Activated CD8-positive, alpha-beta T cell treated with anti-CD3 and anti-CD28 coated beads for 36 hours (primary cell): Measurements from ENCODE around the gene EXTL1. TPM values are rescaled to one million over a fixed set of nuclear protein-coding genes. Genes with fewer than 3 reads are reported as not detected.

Experiments used
- ATAC-seq: fragments of 200-7000 bp; cut with Tn5 transposase; one replicate; pipeline ENCODE4 v1.10.0; 2021; ENCODE audit warnings: mild to moderate bottlenecking, moderate library complexity
- CTCF ChIA-PET: fragments of 350-600 bp; sonication (Branson Sonifier 250); formaldehyde crosslinking; loops from one replicate; lab custom pipeline; 2021; ENCODE audit warnings: antibody characterized with exemption; lab: Charles Lee
- POLR2A ChIA-PET: fragments of 350-600 bp; sonication (Branson Sonifier 250); formaldehyde crosslinking; loops from one replicate; lab custom pipeline; 2021; ENCODE audit warnings: antibody characterized with exemption; lab: Charles Lee
- DNase-seq: peaks from one replicate; pipeline ENCODE4 v3.0.0-alpha.2; 2020
- H3K27ac Mint-ChIP-seq: one replicate; pipeline ENCODE4 v1.8.0; 2021; ENCODE audit warnings: mild to moderate bottlenecking, mixed read lengths
- H3K27me3 Mint-ChIP-seq: one replicate; pipeline ENCODE4 v1.8.0; 2021; ENCODE audit warnings: mixed read lengths
- H3K36me3 Mint-ChIP-seq: one replicate; pipeline ENCODE4 v1.8.0; 2021; ENCODE audit warnings: low read depth, mixed read lengths
- H3K4me1 Mint-ChIP-seq: one replicate; pipeline ENCODE4 v1.8.0; 2021; ENCODE audit warnings: low read depth, mixed read lengths
- H3K4me3 Mint-ChIP-seq: one replicate; pipeline ENCODE4 v1.8.0; 2021; ENCODE audit warnings: mild to moderate bottlenecking, moderate library complexity, mixed read lengths
- H3K9me3 Mint-ChIP-seq: one replicate; pipeline ENCODE4 v1.8.0; 2021; ENCODE audit warnings: mixed read lengths
- intact Hi-C: fragments of 100-400 bp; cut with micrococcal nuclease; formaldehyde crosslinking; loops from one replicate; pipeline ENCODE4 v1.10.0; 2022
- total RNA-seq, 2 experiments: library from RNA; stranded (reverse); gene quantifications; one replicate each; pipeline ENCODE4 v1.2.3, GENCODE V29; 2021
- TF ChIP-seq, protein P1 (sequence below): fragments of 200-600 bp; IDR thresholded peaks from one replicate; pipeline ENCODE4 v1.8.0; 2022; ENCODE audit warnings: antibody characterized with exemption, mild to moderate bottlenecking

EXTL1 gene
- total RNA-seq, 2 experiments from 2014 or later, result not detected

DNA sequence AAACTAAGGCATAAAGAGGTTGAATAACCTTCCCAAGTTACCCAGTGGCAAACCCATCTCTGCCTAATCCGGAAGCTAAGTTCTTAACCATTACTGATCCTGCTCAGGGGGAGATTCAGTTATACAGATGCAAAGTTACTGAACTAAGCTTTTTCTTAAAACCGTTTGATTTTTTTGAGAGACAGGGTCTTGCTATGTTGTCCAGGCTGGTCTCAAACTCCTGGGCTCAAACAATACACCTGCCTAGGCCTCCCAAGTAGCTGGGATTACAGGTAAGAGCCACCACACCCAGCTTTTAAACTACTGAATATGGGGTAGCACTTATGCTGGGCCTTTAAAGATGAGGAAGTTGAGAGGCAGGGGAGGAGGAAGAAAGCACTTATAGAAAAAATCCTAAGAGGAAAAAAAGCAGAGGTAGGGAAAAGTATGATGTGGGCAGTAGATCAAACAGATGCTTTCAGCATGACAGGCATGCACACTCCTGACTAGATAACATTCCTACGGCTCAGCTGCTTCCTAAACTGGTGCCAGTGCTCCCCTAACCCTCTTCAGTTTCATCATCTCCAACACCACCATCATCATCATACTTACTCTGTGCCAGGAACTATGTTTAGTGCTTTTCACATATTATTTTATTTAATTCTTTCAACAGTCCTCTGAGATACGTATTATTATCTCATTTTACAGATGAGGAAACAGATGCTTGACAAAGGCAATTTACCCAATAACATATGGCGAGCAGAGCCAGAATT lies 29.5 kb upstream of the EXTL1 start:
- ChIA-PET POLR2A (interaction anchor here (1.0 to 4.5 kb wide), 6 partner anchors 9 to 98 kb away, joined by 3 to 26 read pairs (median 3); no protein-coding TSS in a partner anchor), CTCF (interaction anchor here (0.6 to 1.3 kb wide), 2 partner anchors 97 to 99 kb away, joined by 3 to 12 read pairs; no protein-coding TSS in a partner anchor)
- Mint-ChIP-seq H3K9me3 (no peaks in the 10 kb centered on the region), H3K4me3 (no peak overlapping the region), H3K27me3 (no peaks in the 10 kb centered on the region), H3K27ac (peak overlapping the region; percentile 33), H3K4me1 (peaks cover 52% of the 10 kb centered on the region), H3K36me3 (peaks cover 17% of the 10 kb centered on the region)
- TF ChIP-seq, protein P1, sequence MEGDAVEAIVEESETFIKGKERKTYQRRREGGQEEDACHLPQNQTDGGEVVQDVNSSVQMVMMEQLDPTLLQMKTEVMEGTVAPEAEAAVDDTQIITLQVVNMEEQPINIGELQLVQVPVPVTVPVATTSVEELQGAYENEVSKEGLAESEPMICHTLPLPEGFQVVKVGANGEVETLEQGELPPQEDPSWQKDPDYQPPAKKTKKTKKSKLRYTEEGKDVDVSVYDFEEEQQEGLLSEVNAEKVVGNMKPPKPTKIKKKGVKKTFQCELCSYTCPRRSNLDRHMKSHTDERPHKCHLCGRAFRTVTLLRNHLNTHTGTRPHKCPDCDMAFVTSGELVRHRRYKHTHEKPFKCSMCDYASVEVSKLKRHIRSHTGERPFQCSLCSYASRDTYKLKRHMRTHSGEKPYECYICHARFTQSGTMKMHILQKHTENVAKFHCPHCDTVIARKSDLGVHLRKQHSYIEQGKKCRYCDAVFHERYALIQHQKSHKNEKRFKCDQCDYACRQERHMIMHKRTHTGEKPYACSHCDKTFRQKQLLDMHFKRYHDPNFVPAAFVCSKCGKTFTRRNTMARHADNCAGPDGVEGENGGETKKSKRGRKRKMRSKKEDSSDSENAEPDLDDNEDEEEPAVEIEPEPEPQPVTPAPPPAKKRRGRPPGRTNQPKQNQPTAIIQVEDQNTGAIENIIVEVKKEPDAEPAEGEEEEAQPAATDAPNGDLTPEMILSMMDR, result no peak
- ATAC-seq (no peak), DNase-seq (no peak)
- intact Hi-C loops, result no loop called here

DNA sequence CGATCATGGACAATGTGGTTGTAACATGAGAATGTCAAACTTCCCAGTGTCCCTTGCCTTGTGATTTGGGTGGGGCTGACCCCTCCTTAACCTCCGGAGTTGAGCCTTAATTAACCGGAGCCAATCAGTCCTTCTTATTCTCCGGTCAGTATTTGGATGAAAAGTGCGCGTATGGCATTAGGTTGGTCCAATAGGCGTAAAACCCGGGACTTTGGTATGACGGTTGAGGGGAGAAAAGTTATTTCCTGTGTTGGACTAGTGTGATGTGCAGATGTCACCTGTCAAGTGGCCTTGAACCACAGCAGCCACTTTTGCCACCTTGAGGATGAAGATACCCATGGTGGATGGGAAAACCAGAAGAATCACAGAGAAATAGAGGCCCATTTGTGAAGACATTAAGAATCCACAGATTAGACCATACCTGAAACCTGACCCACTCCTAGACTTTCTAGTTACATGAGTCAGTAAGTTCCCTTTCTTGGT lies 28.8 kb upstream of the EXTL1 start:
- ATAC-seq, result no peak
- TF ChIP-seq, protein P1, result no peak
- CTCF ChIA-PET, result interaction anchor here (1.2 to 1.3 kb wide), 2 partner anchors 18 to 97 kb away, joined by 3 to 12 read pairs; no protein-coding TSS in a partner anchor
- intact Hi-C loops, result no loop called here
- Mint-ChIP-seq H3K4me1 (peaks cover 49% of the 10 kb centered on the region), H3K27ac (no peak overlapping the region), H3K27me3 (no peaks in the 10 kb centered on the region), H3K36me3 (peaks cover 14% of the 10 kb centered on the region), H3K4me3 (no peak overlapping the region), H3K9me3 (no peaks in the 10 kb centered on the region)
- no peak for DNase-seq
- POLR2A ChIA-PET, result interaction anchor here (1.0 to 10.0 kb wide), 3 partner anchors 90 to 92 kb away, joined by 3 to 160 read pairs (median 3); partner anchors contain the start of gene STMN1

DNA sequence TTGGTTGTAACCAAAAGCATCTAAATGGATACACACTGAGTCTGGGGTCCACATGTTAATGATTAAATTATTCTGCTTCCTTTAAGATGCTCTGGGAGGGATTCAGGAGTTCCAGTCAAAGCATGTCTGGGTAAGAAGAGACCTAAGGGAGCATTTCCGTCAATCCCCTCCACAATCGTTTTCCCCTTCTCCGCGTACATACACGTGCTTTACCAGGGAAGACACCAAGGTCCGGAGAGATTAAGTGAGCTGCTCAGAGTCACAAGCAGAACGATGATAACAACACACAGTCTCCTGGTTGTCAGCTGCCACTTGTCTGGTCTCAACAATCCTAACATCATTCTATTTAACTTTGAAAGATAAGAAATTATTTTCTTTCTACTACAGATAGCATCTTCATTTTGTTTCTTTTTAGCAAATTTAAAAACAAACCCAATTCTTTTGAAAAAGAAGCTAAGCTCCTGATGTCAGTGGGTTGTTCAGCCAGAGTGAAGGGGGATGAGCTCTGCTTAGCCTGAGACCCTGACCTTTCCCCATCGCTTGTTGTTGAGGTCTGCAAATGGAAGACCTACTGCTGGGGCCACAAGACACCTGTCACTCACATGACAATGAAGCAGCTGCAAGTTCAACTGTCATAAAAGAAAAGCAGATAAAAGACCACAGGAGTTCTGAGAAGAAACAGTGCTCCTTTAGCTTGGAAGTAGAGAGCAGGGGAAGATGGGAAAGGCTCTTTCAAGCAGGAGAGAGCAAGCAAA lies 28.2 kb upstream of the EXTL1 start:
- ATAC-seq (no peak), DNase-seq (no peak)
- H3K9me3 Mint-ChIP-seq, result no peaks in the 10 kb centered on the region
- ChIA-PET CTCF (interaction anchor here (0.6 to 12.6 kb wide), 5 partner anchors 16 to 97 kb away, joined by 3 to 417 read pairs (median 3); partner anchors contain the start of gene STMN1), POLR2A (interaction anchor here (10.0 kb wide), 1 partner anchor 92 kb away, joined by 160 read pairs; the partner anchor contains the start of gene STMN1)
- TF ChIP-seq, protein P1, result no peak
- no peaks in the 10 kb centered on the region for H3K27me3 Mint-ChIP-seq
- peaks cover 45% of the 10 kb centered on the region for H3K4me1 Mint-ChIP-seq
- peak overlapping the region; percentile 26 for H3K27ac Mint-ChIP-seq
- intact Hi-C loops, result no loop called here
- no peak overlapping the region for H3K4me3 Mint-ChIP-seq
- H3K36me3 Mint-ChIP-seq, result peaks cover 7% of the 10 kb centered on the region

DNA sequence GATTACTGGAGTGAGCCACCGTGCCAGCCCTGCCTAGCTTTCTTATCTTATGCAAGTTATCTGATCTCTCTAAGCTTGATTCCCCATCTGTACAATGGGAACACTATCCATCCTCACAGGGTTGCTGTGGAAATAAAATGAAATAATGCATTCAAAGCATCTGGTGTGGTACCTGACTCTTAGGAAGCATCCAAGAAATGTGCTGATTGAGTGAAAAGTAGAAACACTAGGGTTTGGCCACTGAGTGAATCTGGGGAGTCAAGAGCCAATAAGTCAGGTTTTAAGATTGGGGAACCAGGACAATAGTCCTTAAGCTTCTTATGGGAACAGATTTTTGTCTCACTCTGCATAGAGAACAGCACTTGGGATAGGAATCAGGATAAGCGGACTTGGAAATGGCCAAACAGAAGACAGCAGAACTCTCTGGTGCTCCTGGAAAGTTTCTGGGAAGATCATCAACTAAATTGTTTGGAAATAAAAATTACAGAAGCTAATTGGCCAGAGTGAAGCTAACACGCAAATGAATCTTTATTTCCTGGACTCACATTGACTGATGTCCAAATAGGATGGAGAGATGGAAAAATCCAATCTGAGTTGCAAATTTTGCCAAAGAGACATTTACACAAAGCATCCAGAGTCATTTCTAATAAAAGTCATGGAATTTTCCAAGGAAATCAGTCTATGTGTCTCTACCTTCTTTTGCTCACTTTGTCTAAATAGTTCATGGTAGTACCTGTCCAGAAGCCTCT lies 27.0 kb upstream of the EXTL1 start:
- POLR2A ChIA-PET, result interaction anchor here (0.9 to 10.0 kb wide), 4 partner anchors 14 to 119 kb away, joined by 3 to 160 read pairs (median 3); partner anchors contain the start of genes PAQR7 and STMN1
- CTCF ChIA-PET, result interaction anchor here (1.0 to 12.6 kb wide), 4 partner anchors 23 to 239 kb away, joined by 3 to 417 read pairs (median 3); partner anchors contain the start of genes CEP85, PAQR7 and STMN1
- Mint-ChIP-seq H3K27ac (no peak overlapping the region), H3K36me3 (peaks cover 3% of the 10 kb centered on the region), H3K4me1 (peaks cover 40% of the 10 kb centered on the region), H3K9me3 (no peaks in the 10 kb centered on the region), H3K27me3 (no peaks in the 10 kb centered on the region), H3K4me3 (no peak overlapping the region)
- intact Hi-C loops, result no loop called here
- ATAC-seq, result no peak
- DNase-seq, result no peak
- TF ChIP-seq, protein P1, result no peak
